SJSA1 (cell line): ENCODE results near the gene IL12A. TPM values are rescaled to one million over a fixed set of nuclear protein-coding genes. Genes with fewer than 3 reads are reported as not detected.

Source experiments
- DNase-seq, 2 experiments: peaks; one replicate each; pipeline ENCODE4 v3.0.0-alpha.2; 2015 to 2020; ENCODE audit warnings: low spot score in 2 of 2, low read depth in 1 of 2
- H3K27ac ChIP-seq: fragments of 250-450 bp; sonication (Bioruptor Pico); 2 replicates; pipeline ENCODE4 v1.5.1; 2020; ENCODE audit warnings: mild to moderate bottlenecking, moderate library complexity
- H3K27me3 ChIP-seq: fragments of 250-450 bp; sonication (Bioruptor Pico); replicated peaks from 2 replicates; pipeline ENCODE4 v1.5.1; 2020; ENCODE audit warnings: mild to moderate bottlenecking, moderate library complexity
- H3K36me3 ChIP-seq: fragments of 250-450 bp; sonication (Bioruptor Pico); 2 replicates; pipeline ENCODE4 v1.5.1; 2020; ENCODE audit warnings: mild to moderate bottlenecking
- H3K4me1 ChIP-seq: fragments of 250-450 bp; sonication (Bioruptor Pico); replicated peaks from 2 replicates; pipeline ENCODE4 v1.6.1; 2021; ENCODE audit warnings: mild to moderate bottlenecking
- H3K4me3 ChIP-seq: fragments of 250-450 bp; sonication (Bioruptor Pico); 2 replicates; pipeline ENCODE4 v1.5.1; 2020; ENCODE audit warnings: mild to moderate bottlenecking
- H3K9me3 ChIP-seq: fragments of 250-450 bp; sonication (Bioruptor Pico); replicated peaks from 2 replicates; pipeline ENCODE4 v1.5.1; 2020; ENCODE audit warnings: mild to moderate bottlenecking
- total RNA-seq: library from RNA; depleted of rRNA; stranded (reverse); fragments of >200 nt; shearing (Covaris generic); gene quantifications from 2 replicates; pipeline ENCODE4 v1.2.3, GENCODE V29; 2014; rRNA removed

Gene IL12A
- 0.09 and 5.5 TPM in 2 replicates for total RNA-seq

- Histone ChIP-seq H3K4me1 (peaks cover 18% of the 10 kb centered on the region), H3K9me3 (no peaks in the 10 kb centered on the region), H3K27me3 (no peaks in the 10 kb centered on the region), H3K27ac (no peak within 1 kb of the TSS), H3K4me3 (peak within 1 kb of the TSS; percentile 57), H3K36me3 (no peaks in the 10 kb centered on the region)
- DNase-seq, result peak; percentile 63 to 73
Observed at GRCh38 chr3:159988617-159989271, at the start of gene IL12A. TSS of gene IL12A (plus strand) at chr3:159988835.

- no peak for DNase-seq
Observed at GRCh38 chr3:159941038-159942000, 47.3 kb upstream of the IL12A start.

GRCh38 chr3:159944781-159945180 is 43.9 kb upstream of the IL12A start:
- Histone ChIP-seq H3K36me3 (no peaks in the 10 kb centered on the region), H3K27me3 (no peaks in the 10 kb centered on the region), H3K27ac (no peak overlapping the region), H3K9me3 (no peaks in the 10 kb centered on the region), H3K4me3 (no peak overlapping the region), H3K4me1 (peaks cover 5% of the 10 kb centered on the region; the same call in 1 of the 2 replicates)
- DNase-seq, result no peak

More at GRCh38 chr3:159941038-159942000, 47.3 kb upstream of the IL12A start:
- H3K4me3 ChIP-seq, result no peak overlapping the region
- H3K27ac ChIP-seq, result no peak overlapping the region
- no peaks in the 10 kb centered on the region for H3K27me3 ChIP-seq
- H3K4me1 ChIP-seq, result no peaks in the 10 kb centered on the region
- no peaks in the 10 kb centered on the region for H3K36me3 ChIP-seq
- H3K9me3 ChIP-seq, result no peaks in the 10 kb centered on the region

GRCh38 chr3:159945930-159946329 is 42.7 kb upstream of the IL12A start:
- no peaks in the 10 kb centered on the region for H3K36me3 ChIP-seq
- no peaks in the 10 kb centered on the region for H3K27me3 ChIP-seq
- no peak for DNase-seq
- peaks cover 5% of the 10 kb centered on the region; the same call in 1 of the 2 replicates for H3K4me1 ChIP-seq
- no peak overlapping the region for H3K27ac ChIP-seq
- no peaks in the 10 kb centered on the region for H3K9me3 ChIP-seq
- no peak overlapping the region for H3K4me3 ChIP-seq

- Histone ChIP-seq H3K36me3 (no peaks in the 10 kb centered on the region), H3K9me3 (no peaks in the 10 kb centered on the region), H3K27me3 (no peaks in the 10 kb centered on the region), H3K4me3 (no peak overlapping the region), H3K4me1 (peaks cover 5% of the 10 kb centered on the region; the same call in 1 of the 2 replicates), H3K27ac (no peak overlapping the region)
- no peak for DNase-seq
Observed at GRCh38 chr3:159947220-159947619, 41.4 kb upstream of the IL12A start.

- Histone ChIP-seq H3K4me3 (no peak overlapping the region), H3K27me3 (no peaks in the 10 kb centered on the region), H3K27ac (no peak overlapping the region), H3K4me1 (peaks cover 5% of the 10 kb centered on the region; the same call in 1 of the 2 replicates), H3K36me3 (no peaks in the 10 kb centered on the region), H3K9me3 (no peaks in the 10 kb centered on the region)
- no peak for DNase-seq
Observed at GRCh38 chr3:159948429-159949144, 40.0 kb upstream of the IL12A start.

- H3K4me1 ChIP-seq, result peaks cover 5% of the 10 kb centered on the region; the same call in 1 of the 2 replicates
- no peak overlapping the region for H3K4me3 ChIP-seq
- H3K9me3 ChIP-seq, result no peaks in the 10 kb centered on the region
- DNase-seq, result no peak
- H3K27me3 ChIP-seq, result no peaks in the 10 kb centered on the region
- H3K27ac ChIP-seq, result no peak overlapping the region
- no peaks in the 10 kb centered on the region for H3K36me3 ChIP-seq
Observed at GRCh38 chr3:159950156-159950898, 38.3 kb upstream of the IL12A start.

GRCh38 chr3:159951540-159951939 is 37.1 kb upstream of the IL12A start:
- peaks cover 5% of the 10 kb centered on the region; the same call in 1 of the 2 replicates for H3K4me1 ChIP-seq
- no peak for DNase-seq
- H3K4me3 ChIP-seq, result no peak overlapping the region
- no peaks in the 10 kb centered on the region for H3K27me3 ChIP-seq
- no peaks in the 10 kb centered on the region for H3K36me3 ChIP-seq
- no peak overlapping the region for H3K27ac ChIP-seq
- no peaks in the 10 kb centered on the region for H3K9me3 ChIP-seq

DNA sequence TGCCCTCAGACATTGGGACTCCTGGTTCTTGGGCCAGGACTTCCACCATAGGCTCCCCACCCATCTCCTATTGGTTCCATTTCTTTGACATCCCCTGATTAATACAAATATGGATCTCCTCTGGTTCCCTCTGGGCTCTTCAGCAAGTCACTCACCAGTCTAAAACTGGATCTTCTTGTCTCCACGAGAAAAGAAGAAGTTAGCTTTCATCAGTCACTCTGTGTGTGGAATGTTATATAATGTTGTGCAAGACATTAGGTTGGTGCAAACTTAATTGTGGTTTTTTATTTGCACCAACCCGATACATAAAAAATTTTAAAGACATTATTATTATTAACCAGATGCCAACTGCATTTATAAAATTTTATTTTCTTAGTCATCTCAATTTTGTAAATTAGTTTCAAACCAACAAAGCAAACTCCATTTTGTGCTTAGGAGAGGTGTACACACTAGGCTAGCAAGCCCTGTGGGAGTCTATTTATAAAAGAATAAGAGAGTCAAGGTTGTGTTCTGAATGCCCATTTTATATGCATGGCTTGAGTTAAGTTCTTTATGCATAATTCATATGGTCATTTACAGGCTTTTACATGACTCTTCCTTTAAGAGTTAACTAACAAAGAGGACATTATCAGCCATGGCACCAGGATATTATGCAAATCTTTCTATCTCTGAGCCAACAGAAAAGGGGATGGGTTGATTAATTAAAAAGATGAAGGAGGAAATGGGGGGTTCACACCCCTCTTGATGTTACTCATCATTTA is 35.1 kb upstream of the IL12A start:
- Histone ChIP-seq H3K4me1 (no peaks in the 10 kb centered on the region), H3K27ac (no peak overlapping the region), H3K36me3 (no peaks in the 10 kb centered on the region), H3K9me3 (no peaks in the 10 kb centered on the region), H3K27me3 (no peaks in the 10 kb centered on the region), H3K4me3 (no peak overlapping the region)
- DNase-seq, result no peak

- no peak for DNase-seq
- no peaks in the 10 kb centered on the region for H3K9me3 ChIP-seq
- H3K27ac ChIP-seq, result no peak overlapping the region
- H3K4me3 ChIP-seq, result no peak overlapping the region
- H3K36me3 ChIP-seq, result no peaks in the 10 kb centered on the region
- H3K4me1 ChIP-seq, result peaks cover 8% of the 10 kb centered on the region
- H3K27me3 ChIP-seq, result no peaks in the 10 kb centered on the region
Observed at GRCh38 chr3:159960188-159961148, 28.2 kb upstream of the IL12A start.

- H3K27ac ChIP-seq, result peak overlapping the region; percentile 56
- no peak overlapping the region for H3K4me3 ChIP-seq
- H3K27me3 ChIP-seq, result no peaks in the 10 kb centered on the region
- peak in 1 of 2 experiments; percentile 61 for DNase-seq
- peaks cover 8% of the 10 kb centered on the region for H3K4me1 ChIP-seq
- H3K9me3 ChIP-seq, result no peaks in the 10 kb centered on the region
- H3K36me3 ChIP-seq, result no peaks in the 10 kb centered on the region
Observed at GRCh38 chr3:159964166-159964973, 24.3 kb upstream of the IL12A start.
